Measurements from ENCODE around the gene SPINT1. TPM values are rescaled to one million over a fixed set of nuclear protein-coding genes. Genes with fewer than 3 reads are reported as not detected.

The SPINT1 gene
- total and polyA plus RNA-seq, 8 donors, result 39.3 to 123 (median 51.1) TPM

GRCh38 chr15:40803076-40803475 is 40.8 kb upstream of the SPINT1 start:
- ATAC-seq (no peak), DNase-seq (no peak), FAIRE-seq (no peak)
- no peak overlapping the region for H3K27ac ChIP-seq
- no peak overlapping the region for H3K4me3 ChIP-seq
- no peak for TF ChIP-seq CTCF (IDR thresholded peaks at IDR 0.05)
- WGBS, 2 donors, result 79 to 83% methylated on average over 2 of the region's 2 CpGs
- no peaks in the 10 kb centered on the region for H3K36me3 ChIP-seq
- H3K4me1 ChIP-seq, result peaks cover 1 to 9% (median 3%) of the 10 kb centered on the region in 3 donors
- no peaks in the 10 kb centered on the region for H3K9me3 ChIP-seq
- intact Hi-C loops (cut with DNase I), result no loop called here
- H3K27me3 ChIP-seq, result no peaks in the 10 kb centered on the region

- TF ChIP-seq CTCF (IDR thresholded peaks at IDR 0.05), result no peak
- Histone ChIP-seq H3K4me1 (peaks cover 3 to 13% (median 7%) of the 10 kb centered on the region in 3 donors), H3K9me3 (no peaks in the 10 kb centered on the region), H3K36me3 (no peaks in the 10 kb centered on the region), H3K4me3 (no peak overlapping the region), H3K27ac (no peak overlapping the region), H3K27me3 (no peaks in the 10 kb centered on the region)
- no peak for DNase-seq
- ATAC-seq, result no peak
- WGBS, 2 donors, result 30 to 45% methylated on average over 1 of the region's 1 CpG
- no peak for FAIRE-seq
- intact Hi-C loops (cut with DNase I), result no loop called here
Measured at GRCh38 chr15:40803688-40804087, 40.2 kb upstream of the SPINT1 start.

- no peaks in the 10 kb centered on the region for H3K27me3 ChIP-seq
- peak overlapping the region; percentile 91 to 96 (median 93) for H3K4me3 ChIP-seq
- FAIRE-seq, result no peak
- no peak for TF ChIP-seq CTCF (IDR thresholded peaks at IDR 0.05)
- no peaks in the 10 kb centered on the region for H3K9me3 ChIP-seq
- intact Hi-C loops (cut with DNase I), result no loop called here
- no peak for DNase-seq
- 0 to 1% methylated on average over 2 of the region's 2 CpGs for WGBS, 2 donors
- H3K4me1 ChIP-seq, result peaks cover 3 to 13% (median 7%) of the 10 kb centered on the region in 3 donors
- peak overlapping the region; percentile 82 to 93 (median 89) for H3K27ac ChIP-seq
- H3K36me3 ChIP-seq, result no peaks in the 10 kb centered on the region
- ATAC-seq, result no peak
Measured at GRCh38 chr15:40806672-40807027, 37.2 kb upstream of the SPINT1 start.

GRCh38 chr15:40807028-40807887 is 36.6 kb upstream of the SPINT1 start, which contains the start of the genes DNAJC17 and ZFYVE19:
TSS of gene DNAJC17 (minus strand) at chr15:40807473. CDS start at chr15:40807446, 27 bp downstream.
TSS of gene ZFYVE19 (plus strand) at chr15:40807089. CDS start at chr15:40807590, 501 bp downstream.
- peak; percentile 47 for FAIRE-seq
- intact Hi-C loops (cut with DNase I), result no loop called here
- no peaks in the 10 kb centered on the region for H3K9me3 ChIP-seq

More at GRCh38 chr15:40807028-40807887, 36.6 kb upstream of the SPINT1 start, which contains the start of the genes DNAJC17 and ZFYVE19:
- H3K4me1 ChIP-seq, result peaks cover 3 to 13% (median 7%) of the 10 kb centered on the region in 3 donors
- H3K36me3 ChIP-seq, result no peaks in the 10 kb centered on the region
- WGBS, 2 donors, result 0 to 1% methylated on average over 61 to 64 of the region's 64 CpGs
- TF ChIP-seq CTCF (IDR thresholded peaks at IDR 0.05), result peak in 1 of 4 donors; percentile 6
- H3K27ac ChIP-seq, result peak within 1 kb of the TSS; percentile 82 to 93 (median 89)
- no peaks in the 10 kb centered on the region for H3K27me3 ChIP-seq
- H3K4me3 ChIP-seq, result peak within 1 kb of the TSS; percentile 91 to 96 (median 93)
- ATAC-seq (peak; percentile 97 to 99 (median 98)), DNase-seq (peak; percentile 92 to 98 (median 96))

Data from pancreas (tissue), 10 donors.